Sciatic nerve (tissue), 2 donors: ENCODE measurements around the gene SEC31A. TPM values are rescaled to one million over a fixed set of nuclear protein-coding genes. Genes with fewer than 3 reads are reported as not detected.
"Not testable (repeated sequence)": the region's sequence is repeated elsewhere in the genome, so short reads cannot be mapped to it uniquely, and the experiment has no call there.

Experiments
- ATAC-seq: fragments of 200-7000 bp; cut with Tn5 transposase; one replicate; pipeline ENCODE4 v1.9.1; 2020; ENCODE audit warnings: mild to moderate bottlenecking, moderate library complexity
- DNase-seq: peaks from one replicate; pipeline ENCODE4 v3.0.0-alpha.2; 2020; ENCODE audit warnings: low spot score
- intact Hi-C: fragments of 100-400 bp; cut with DNase I; formaldehyde crosslinking; loops from one replicate; pipeline ENCODE4 v1.14.2; 2022
- total RNA-seq: library from RNA; stranded (reverse); fragmentation: NEBNext Ultra II Directional; extraction: Animal tissue kit (Norgen Biotek cat#: 25700); gene quantifications from one replicate; pipeline ENCODE4 v1.2.1, GENCODE V29; 2021
- donor health status: DM: no; HTN: no; CAD: no.
- donor health status: DM: no; HTN: no; CAD: no.

SEC31A gene, protein sequence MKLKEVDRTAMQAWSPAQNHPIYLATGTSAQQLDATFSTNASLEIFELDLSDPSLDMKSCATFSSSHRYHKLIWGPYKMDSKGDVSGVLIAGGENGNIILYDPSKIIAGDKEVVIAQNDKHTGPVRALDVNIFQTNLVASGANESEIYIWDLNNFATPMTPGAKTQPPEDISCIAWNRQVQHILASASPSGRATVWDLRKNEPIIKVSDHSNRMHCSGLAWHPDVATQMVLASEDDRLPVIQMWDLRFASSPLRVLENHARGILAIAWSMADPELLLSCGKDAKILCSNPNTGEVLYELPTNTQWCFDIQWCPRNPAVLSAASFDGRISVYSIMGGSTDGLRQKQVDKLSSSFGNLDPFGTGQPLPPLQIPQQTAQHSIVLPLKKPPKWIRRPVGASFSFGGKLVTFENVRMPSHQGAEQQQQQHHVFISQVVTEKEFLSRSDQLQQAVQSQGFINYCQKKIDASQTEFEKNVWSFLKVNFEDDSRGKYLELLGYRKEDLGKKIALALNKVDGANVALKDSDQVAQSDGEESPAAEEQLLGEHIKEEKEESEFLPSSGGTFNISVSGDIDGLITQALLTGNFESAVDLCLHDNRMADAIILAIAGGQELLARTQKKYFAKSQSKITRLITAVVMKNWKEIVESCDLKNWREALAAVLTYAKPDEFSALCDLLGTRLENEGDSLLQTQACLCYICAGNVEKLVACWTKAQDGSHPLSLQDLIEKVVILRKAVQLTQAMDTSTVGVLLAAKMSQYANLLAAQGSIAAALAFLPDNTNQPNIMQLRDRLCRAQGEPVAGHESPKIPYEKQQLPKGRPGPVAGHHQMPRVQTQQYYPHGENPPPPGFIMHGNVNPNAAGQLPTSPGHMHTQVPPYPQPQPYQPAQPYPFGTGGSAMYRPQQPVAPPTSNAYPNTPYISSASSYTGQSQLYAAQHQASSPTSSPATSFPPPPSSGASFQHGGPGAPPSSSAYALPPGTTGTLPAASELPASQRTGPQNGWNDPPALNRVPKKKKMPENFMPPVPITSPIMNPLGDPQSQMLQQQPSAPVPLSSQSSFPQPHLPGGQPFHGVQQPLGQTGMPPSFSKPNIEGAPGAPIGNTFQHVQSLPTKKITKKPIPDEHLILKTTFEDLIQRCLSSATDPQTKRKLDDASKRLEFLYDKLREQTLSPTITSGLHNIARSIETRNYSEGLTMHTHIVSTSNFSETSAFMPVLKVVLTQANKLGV
- 286 TPM for total RNA-seq

DNA sequence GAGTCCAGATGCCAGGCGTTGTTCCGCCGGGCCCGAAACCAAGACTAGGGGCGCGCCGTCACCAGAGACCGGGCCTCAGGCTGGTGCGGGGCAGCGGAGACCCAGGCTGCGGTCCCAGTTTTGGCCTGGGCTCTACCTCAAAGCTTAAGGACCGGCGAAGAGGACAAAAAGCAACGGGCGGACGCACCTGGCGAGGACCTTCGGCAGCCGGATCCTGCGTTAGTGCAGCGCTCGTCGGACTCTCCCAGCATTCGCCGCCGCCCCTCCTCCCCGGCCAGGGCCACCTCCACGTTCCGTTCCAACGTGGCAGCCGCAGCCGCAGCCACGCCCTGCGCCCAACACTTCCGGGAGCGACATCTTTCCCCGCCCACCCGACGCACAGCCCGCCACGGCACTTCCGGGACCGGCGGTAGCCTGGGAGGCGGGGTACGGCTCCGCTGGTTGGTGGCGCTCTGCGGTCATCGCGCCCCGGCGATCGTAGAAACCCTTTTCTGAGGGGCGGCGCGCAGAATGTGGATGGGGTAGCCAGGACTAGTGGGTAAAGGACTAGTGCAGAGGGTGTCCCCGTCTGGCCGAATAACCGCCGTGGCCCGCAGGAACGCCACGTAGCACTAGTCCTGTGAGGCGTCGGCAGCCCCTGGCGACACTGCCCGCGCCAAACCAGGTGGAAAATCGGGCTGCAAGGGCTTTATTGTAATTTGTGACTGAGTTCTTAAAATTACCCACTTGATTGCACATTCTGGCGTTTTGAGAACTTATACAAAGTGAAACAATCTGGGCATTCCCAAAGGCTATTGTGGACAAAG, at the start of gene SEC31A:
Gene SEC31A (minus strand): TSS at position 253 of the 806 bp plus-strand sequence. CDS start 9,217 bp downstream, outside the sequence.
- ATAC-seq (peak; percentile 100), DNase-seq (peak; percentile 98)
- intact Hi-C loops: no loop called here

DNA sequence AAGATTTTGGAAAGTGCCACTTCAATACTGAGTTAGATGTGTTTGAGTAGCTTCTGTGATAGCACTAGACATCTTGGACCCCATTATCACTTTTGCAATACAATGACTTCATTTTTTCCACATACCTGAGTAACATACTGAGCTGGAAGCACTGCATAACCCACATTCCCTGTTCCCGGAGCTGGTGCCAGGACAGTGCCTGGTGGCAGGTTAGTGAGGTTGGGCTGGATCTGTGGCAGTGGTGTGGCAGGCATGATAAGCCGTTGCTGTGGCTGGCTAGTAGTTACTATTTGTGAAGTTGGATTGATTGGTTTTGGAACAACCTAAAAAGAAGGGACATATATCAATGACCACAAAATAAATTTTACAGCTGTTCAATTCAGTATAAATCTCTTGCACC, 48.5 kb upstream of the SEC31A start:
- intact Hi-C loops: no loop called here
- ATAC-seq (no peak), DNase-seq (no peak)

GRCh38 chr4:82934441-82934840, 43.5 kb upstream of the SEC31A start:
- ATAC-seq: no peak
- no peak for DNase-seq
- intact Hi-C loops: no loop called here

- no peak for ATAC-seq
- no peak for DNase-seq
- intact Hi-C loops: no loop called here
Observed at GRCh38 chr4:82930848-82931755, 40.1 kb upstream of the SEC31A start.

DNA sequence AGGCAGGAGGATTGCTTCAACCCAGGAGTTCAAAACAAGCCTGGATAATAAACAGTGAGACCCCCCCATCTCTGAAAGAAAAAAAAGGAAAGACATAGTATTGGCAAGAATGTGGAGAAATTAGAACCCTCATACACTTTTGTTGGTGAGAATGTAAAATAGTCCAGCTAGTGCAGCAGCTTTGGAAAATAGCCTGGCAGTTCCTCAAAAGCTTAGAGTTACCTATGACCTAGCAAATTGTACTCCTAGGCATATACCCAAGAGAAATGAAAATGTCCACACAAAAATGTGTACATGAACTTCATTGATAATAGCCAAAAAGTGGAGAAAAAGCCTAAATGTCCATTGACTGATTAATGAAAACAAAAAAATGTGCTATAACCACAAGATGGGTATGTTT, 30.8 kb upstream of the SEC31A start:
- intact Hi-C loops: no loop called here
- DNase-seq: no peak
- no peak for ATAC-seq

DNA sequence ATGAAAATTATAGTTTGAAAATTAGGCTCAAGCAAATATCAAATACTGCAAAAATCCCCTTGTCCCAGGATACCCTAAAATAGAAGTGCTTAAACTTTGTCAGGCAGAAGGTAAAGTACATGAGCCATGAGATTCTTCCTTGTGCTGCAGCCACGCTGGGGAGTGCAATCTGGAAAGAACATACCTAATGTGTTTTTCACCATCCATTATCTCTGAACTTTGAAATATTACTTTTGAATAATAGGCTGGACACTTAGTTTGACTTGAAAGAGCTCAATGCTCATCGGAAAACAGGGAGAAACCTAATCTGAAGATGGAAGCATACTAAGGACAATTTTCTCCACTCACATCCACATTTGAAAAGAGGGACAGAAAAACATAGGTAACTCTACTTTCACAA, 28.4 kb upstream of the SEC31A start:
- intact Hi-C loops: no loop called here
- DNase-seq (no peak), ATAC-seq (no peak)

DNA sequence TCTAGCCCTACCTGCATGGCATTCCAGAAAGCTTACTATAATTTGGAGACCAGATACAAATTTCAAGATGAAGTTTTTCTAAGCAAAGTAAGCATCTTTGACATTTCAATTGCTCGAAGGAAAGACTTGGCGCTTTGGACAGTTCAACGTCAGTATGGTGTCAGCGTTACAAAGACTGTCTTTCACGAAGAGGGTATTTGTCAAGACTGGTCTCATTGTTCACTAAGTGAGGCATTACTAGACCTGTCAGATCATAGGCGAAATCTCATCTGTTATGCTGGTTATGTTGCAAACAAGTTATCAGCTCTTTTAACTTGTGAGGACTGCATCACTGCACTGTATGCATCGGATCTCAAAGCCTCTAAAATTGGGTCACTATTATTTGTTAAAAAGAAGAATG, 27.1 kb upstream of the SEC31A start:
- intact Hi-C loops: no loop called here
- DNase-seq (no peak), ATAC-seq (no peak)

- intact Hi-C loops, ATAC-seq, DNase-seq: not testable (repeated sequence)
Observed at GRCh38 chr4:82913968-82914367, 23.0 kb upstream of the SEC31A start.

DNA sequence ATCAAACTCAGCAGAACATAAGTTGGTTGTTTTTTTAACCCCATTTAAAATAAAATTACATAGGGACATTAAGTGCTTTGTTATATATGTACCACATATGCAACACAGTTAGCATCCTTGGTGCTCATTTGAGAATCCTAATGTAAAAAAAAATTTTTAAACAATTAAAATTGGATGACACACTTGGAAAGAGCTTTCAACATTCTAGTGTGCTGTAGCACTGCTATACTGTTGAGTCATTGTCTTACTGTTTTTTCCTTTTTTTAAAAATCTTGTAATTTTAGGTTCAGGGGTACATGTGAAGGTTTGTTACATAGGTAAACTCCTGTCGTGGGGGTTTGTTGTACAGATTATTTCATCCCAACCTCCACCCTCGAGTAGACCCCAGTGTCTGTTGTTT, 22.4 kb upstream of the SEC31A start:
- no peak for DNase-seq
- intact Hi-C loops: no loop called here
- ATAC-seq: no peak

DNA sequence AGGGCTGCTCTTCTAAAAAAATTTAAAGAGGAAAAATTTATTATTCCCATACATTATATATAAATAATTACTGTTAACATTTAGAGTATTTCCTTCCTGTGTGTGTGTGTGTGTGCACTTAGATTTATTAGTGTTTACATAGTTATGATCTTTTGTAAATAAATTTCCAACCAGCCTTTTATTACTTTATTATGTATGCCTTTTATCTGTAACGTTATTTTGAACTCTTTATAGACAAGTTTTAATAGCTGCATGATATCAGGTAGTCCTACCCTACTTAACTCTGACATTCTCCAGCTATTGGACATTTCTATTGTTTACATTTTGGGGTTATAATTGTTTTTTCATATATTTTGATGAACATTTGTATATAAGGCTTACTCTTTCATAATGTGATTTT, 18.4 kb upstream of the SEC31A start:
- DNase-seq: no peak
- intact Hi-C loops: no loop called here
- no peak for ATAC-seq

DNA sequence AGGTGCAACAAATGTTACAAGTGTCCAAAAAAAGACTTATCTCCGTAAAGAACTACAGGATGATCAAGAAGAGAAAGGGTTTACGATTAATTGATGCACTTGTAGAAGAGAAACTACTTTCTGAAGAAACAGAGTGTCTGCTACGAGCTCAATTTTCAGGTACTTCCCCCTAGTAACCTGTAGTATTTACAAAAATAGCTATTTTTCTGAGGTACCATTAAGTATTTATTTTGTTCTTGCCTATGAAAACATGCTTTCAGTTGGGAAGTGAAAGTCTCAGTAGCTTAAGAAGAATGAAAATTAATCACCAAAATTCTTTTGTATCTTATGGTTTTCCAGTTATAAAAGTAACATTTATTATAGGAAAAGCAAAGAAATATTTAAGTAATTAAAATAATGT, 15.5 kb upstream of the SEC31A start:
- ATAC-seq: no peak
- intact Hi-C loops: no loop called here

GRCh38 chr4:82905205-82905604, 14.3 kb upstream of the SEC31A start:
- DNase-seq (no peak), ATAC-seq (no peak)
- intact Hi-C loops: no loop called here

More for the DNA sequence above, 15.5 kb upstream of the SEC31A start:
- DNase-seq: no peak

- no peak for ATAC-seq
- intact Hi-C loops: no loop called here
- no peak for DNase-seq
Observed at GRCh38 chr4:82903737-82904136, 12.8 kb upstream of the SEC31A start.

DNA sequence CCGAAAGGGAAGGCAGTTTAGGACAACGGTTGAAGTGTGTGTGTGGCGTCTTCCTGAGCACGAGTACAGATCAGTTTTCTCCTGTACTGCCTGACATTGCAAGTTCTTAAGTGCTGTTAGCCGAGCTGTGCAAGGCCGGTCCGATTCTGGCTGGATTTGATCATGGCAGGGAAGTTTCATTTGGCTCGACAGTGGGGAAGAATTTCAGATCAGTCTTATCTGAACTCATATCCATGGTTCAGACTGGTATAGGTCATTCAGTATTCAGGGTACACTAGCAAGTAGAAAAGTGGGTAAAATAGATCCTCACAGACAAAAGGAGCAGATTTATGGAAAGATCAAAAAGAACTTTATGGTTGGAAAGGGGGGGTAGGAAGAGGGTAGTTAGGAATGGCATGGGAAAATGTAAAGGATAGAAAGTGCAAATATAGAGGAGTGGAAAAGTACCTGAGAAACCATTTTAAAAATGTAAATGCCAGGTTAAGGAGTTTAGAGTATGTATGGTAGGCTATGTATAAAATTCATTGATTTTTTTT, 10.3 kb upstream of the SEC31A start:
- intact Hi-C loops: no loop called here
- ATAC-seq: peak; percentile 25

GRCh38 chr4:82900411-82901182, 9.6 kb upstream of the SEC31A start, which contains the start of gene THAP9:
TSS of gene THAP9 (plus strand) at chr4:82900735. CDS start at chr4:82900803, 68 bp downstream.
- intact Hi-C loops: no loop called here
- DNase-seq (peak; percentile 98), ATAC-seq (peak; percentile 98)

More for the DNA sequence above, 10.3 kb upstream of the SEC31A start:
- no peak for DNase-seq

DNA sequence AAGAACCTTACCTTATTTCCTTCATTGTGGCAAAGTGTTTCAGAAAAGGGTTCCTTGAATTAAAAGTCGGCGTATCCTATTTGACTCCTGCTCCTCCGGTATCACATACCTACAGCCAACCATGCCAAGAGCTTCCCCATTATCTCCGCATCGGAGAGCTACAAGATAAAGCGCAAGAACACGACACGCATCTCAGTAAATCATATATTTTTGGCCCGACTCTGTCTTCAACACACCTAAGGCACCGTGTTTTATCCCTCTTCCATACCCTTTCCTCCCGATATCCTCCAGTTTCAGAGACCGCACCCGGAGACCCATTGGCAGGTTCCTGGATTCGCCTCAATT, 9.1 kb upstream of the SEC31A start:
- DNase-seq (no peak), ATAC-seq (peak; percentile 29)
- intact Hi-C loops: no loop called here
